H9 (cell line): ENCODE results near the gene GALNT16. TPM values are rescaled to one million over a fixed set of nuclear protein-coding genes. Genes with fewer than 3 reads are reported as not detected.
A peak's percentile ranks its signal among the peaks of the same experiment; 100 is the strongest.

ENCODE experiments used
- DNase-seq: peaks from one replicate; pipeline ENCODE4 v3.0.0-alpha.2; 2017
- H2AFZ ChIP-seq: one replicate; pipeline ENCODE4 v1.6.1; 2013; ENCODE audit warnings: mild to moderate bottlenecking, low read length, control low read depth, moderate library complexity
- H2AK5ac ChIP-seq: 2 replicates; pipeline ENCODE4 v1.6.1; 2013; ENCODE audit warnings: low read length, control low read depth, mixed read lengths; ENCODE audit not compliant: insufficient read length
- H2BK120ac ChIP-seq: one replicate; pipeline ENCODE4 v1.6.1; 2013; ENCODE audit warnings: low read depth, mild to moderate bottlenecking, low read length, control low read depth, inconsistent platforms; ENCODE audit not compliant: poor library complexity, severe bottlenecking
- H2BK12ac ChIP-seq: 2 replicates; pipeline ENCODE4 v1.6.1; 2013; ENCODE audit warnings: low read length, control low read depth, mixed read lengths, low read depth; ENCODE audit not compliant: insufficient read length
- H2BK15ac ChIP-seq: 2 replicates; pipeline ENCODE4 v1.6.1; 2013; ENCODE audit warnings: low read depth, low read length, control low read depth
- H2BK20ac ChIP-seq: one replicate; pipeline ENCODE4 v1.6.1; 2013; ENCODE audit warnings: low read depth, mild to moderate bottlenecking, low read length, control low read depth, inconsistent platforms; ENCODE audit not compliant: poor library complexity, severe bottlenecking
- H2BK5ac ChIP-seq: 2 replicates; pipeline ENCODE4 v1.6.1; 2013; ENCODE audit warnings: low read length, control low read depth, mixed read lengths; ENCODE audit not compliant: insufficient read length
- H3K14ac ChIP-seq: 2 replicates; pipeline ENCODE4 v1.6.1; 2013; ENCODE audit warnings: low read length, control low read depth; ENCODE audit not compliant: insufficient read depth
- H3K18ac ChIP-seq: 2 replicates; pipeline ENCODE4 v1.6.1; 2013; ENCODE audit warnings: low read depth, mild to moderate bottlenecking, mixed read lengths, low read length, control low read depth; ENCODE audit not compliant: insufficient read length
- H3K23ac ChIP-seq: 2 replicates; pipeline ENCODE4 v1.6.1; 2013; ENCODE audit warnings: low read length, control low read depth, mixed read lengths, low read depth; ENCODE audit not compliant: insufficient read length
- H3K23me2 ChIP-seq: 2 replicates; pipeline ENCODE4 v1.6.1; 2013; ENCODE audit warnings: low read depth, mild to moderate bottlenecking, mixed read lengths, low read length, control low read depth; ENCODE audit not compliant: insufficient read length, poor library complexity, severe bottlenecking
- H3K27ac ChIP-seq: 2 replicates; pipeline ENCODE4 v1.5.1; 2013; ENCODE audit warnings: low read length, control low read depth, mixed read lengths, low read depth; ENCODE audit not compliant: insufficient read length
- H3K27me3 ChIP-seq: 2 replicates; pipeline ENCODE4 v1.6.1; 2013; ENCODE audit warnings: low read length, control low read depth, inconsistent platforms; ENCODE audit not compliant: insufficient read depth
- H3K4ac ChIP-seq: 2 replicates; pipeline ENCODE4 v1.6.1; 2013; ENCODE audit warnings: low read depth, mild to moderate bottlenecking, control low read depth, inconsistent platforms, low read length, moderate library complexity
- H3K4me1 ChIP-seq: 2 replicates; pipeline ENCODE4 v1.6.1; 2013; ENCODE audit warnings: low read length, control low read depth, inconsistent platforms; ENCODE audit not compliant: insufficient read depth
- H3K4me2 ChIP-seq: 2 replicates; pipeline ENCODE4 v1.6.1; 2013; ENCODE audit warnings: low read length, control low read depth, mixed read lengths; ENCODE audit not compliant: insufficient read length, insufficient read depth
- H3K56ac ChIP-seq: 2 replicates; pipeline ENCODE4 v1.6.1; 2013; ENCODE audit warnings: low read depth, mild to moderate bottlenecking, mixed read lengths, low read length, control low read depth; ENCODE audit not compliant: insufficient read length
- H3K79me1 ChIP-seq: 2 replicates; pipeline ENCODE4 v1.6.1; 2013; ENCODE audit warnings: low read depth, mild to moderate bottlenecking, moderate library complexity, low read length, control low read depth, inconsistent platforms; ENCODE audit not compliant: insufficient read depth, poor library complexity, severe bottlenecking
- H3K79me2 ChIP-seq: 2 replicates; pipeline ENCODE4 v1.6.1; 2013; ENCODE audit warnings: low read length, control low read depth, inconsistent platforms; ENCODE audit not compliant: insufficient read depth
- H3K9ac ChIP-seq: 2 replicates; pipeline ENCODE4 v1.6.1; 2013; ENCODE audit warnings: low read length, control low read depth, mixed read lengths; ENCODE audit not compliant: insufficient read length; ENCODE audit errors: extremely low read depth
- H3K9me3 ChIP-seq: one replicate; pipeline ENCODE4 v1.6.1; 2013; ENCODE audit warnings: low read depth, low read length, inconsistent platforms; ENCODE audit not compliant: control insufficient read depth
- H3T11ph ChIP-seq: one replicate; pipeline ENCODE4 v1.6.1; 2013; ENCODE audit warnings: mild to moderate bottlenecking, low read length, control low read depth, inconsistent platforms
- H4K20me1 ChIP-seq: one replicate; pipeline ENCODE4 v1.6.1; 2013; ENCODE audit not compliant: control insufficient read depth, insufficient read length, insufficient read depth
- H4K5ac ChIP-seq: 2 replicates; pipeline ENCODE4 v1.6.1; 2013; ENCODE audit warnings: low read depth, mild to moderate bottlenecking, mixed read lengths, low read length, control low read depth; ENCODE audit not compliant: insufficient read length
- H4K8ac ChIP-seq: replicated peaks from 2 replicates; pipeline ENCODE4 v1.6.1; 2013; ENCODE audit warnings: low read length, control low read depth, mixed read lengths, low read depth; ENCODE audit not compliant: insufficient read length
- H4K91ac ChIP-seq: 2 replicates; pipeline ENCODE4 v1.6.1; 2013; ENCODE audit warnings: low read depth, mild to moderate bottlenecking, moderate library complexity, mixed read lengths, low read length, control low read depth; ENCODE audit not compliant: insufficient read length
- H3K27ac Mint-ChIP-seq, 3 experiments: 2 replicates in 2 of 3; 3 replicates in 1 of 3; pipeline ENCODE4 v1.8.0; 2020 to 2021; ENCODE audit warnings: mixed read lengths in 3 of 3, mild to moderate bottlenecking in 1 of 3, moderate library complexity in 1 of 3
- H3K27me3 Mint-ChIP-seq: 2 replicates; pipeline ENCODE4 v1.8.0; 2021; ENCODE audit warnings: low read depth, mild to moderate bottlenecking, moderate library complexity, mixed read lengths
- H3K36me3 Mint-ChIP-seq, 3 experiments: 2 replicates in 2 of 3; 3 replicates in 1 of 3; pipeline ENCODE4 v1.8.0; 2020 to 2021; ENCODE audit warnings: low read depth in 3 of 3, mixed read lengths in 3 of 3; ENCODE audit not compliant: insufficient read depth in 1 of 3
- H3K4me1 Mint-ChIP-seq, 2 experiments: 2 replicates each; pipeline ENCODE4 v1.8.0; 2020; ENCODE audit warnings: mixed read lengths in 2 of 2
- H3K4me3 Mint-ChIP-seq, 2 experiments: 2 replicates in 1 of 2; 3 replicates in 1 of 2; pipeline ENCODE4 v1.8.0; 2020 to 2021; ENCODE audit warnings: mild to moderate bottlenecking in 2 of 2, mixed read lengths in 2 of 2, moderate library complexity in 1 of 2
- H3K9me3 Mint-ChIP-seq, 2 experiments: 2 replicates in 1 of 2; 3 replicates in 1 of 2; pipeline ENCODE4 v1.8.0; 2020; ENCODE audit warnings: mild to moderate bottlenecking in 2 of 2, mixed read lengths in 2 of 2, moderate library complexity in 1 of 2
- CTCF ChIP-seq: fragments of 200-600 bp; sonication (generic); conservative IDR thresholded peaks from 3 replicates; pipeline ENCODE4 v1.8.0; 2021; ENCODE audit warnings: antibody characterized with exemption, mild to moderate bottlenecking
- WGBS: extraction: QIAGEN DNeasy Blood & Tissue Kit; methylation state at CpG from one replicate; pipeline ENCODE4 v1.1.7; 2013; ENCODE audit warnings: missing lambda C conversion rate, low lambda C conversion rate, mixed read lengths; ENCODE audit not compliant: insufficient read length; ENCODE audit errors: extremely low coverage; 5-methylcytosine and 5-hydroxymethylcytosine counted together
- total RNA-seq: library from RNA; stranded (reverse); gene quantifications from 2 replicates; pipeline ENCODE4 v1.2.1, GENCODE V29; 2021

Gene GALNT16
- total RNA-seq, 1 experiment from 2014 or later: 2.3 TPM

GRCh38 chr14:69323266-69323998, 63.5 kb downstream of the GALNT16 start:
- Histone ChIP-seq H3K27me3 (no peaks in the 10 kb centered on the region), H4K20me1 (no peaks in the 10 kb centered on the region), H3T11ph (no peak overlapping the region), H2BK20ac (no peak overlapping the region), H3K18ac (no peak overlapping the region), H3K79me1 (no peaks in the 10 kb centered on the region), H3K4me2 (no peak overlapping the region), H2AFZ (no peak overlapping the region), H2BK15ac (no peak overlapping the region), H3K23ac (no peak overlapping the region), H2BK120ac (no peak overlapping the region), H3K56ac (no peak overlapping the region), H3K23me2 (no peaks in the 10 kb centered on the region), H3K4ac (no peak overlapping the region), H2BK12ac (no peak overlapping the region), H2AK5ac (no peak overlapping the region), H4K91ac (no peak overlapping the region), H3K9me3 (no peaks in the 10 kb centered on the region), H4K8ac (no peak overlapping the region), H3K9ac (no peak overlapping the region), H3K4me1 (peaks cover 4% of the 10 kb centered on the region; the same call in 1 of the 2 replicates), H3K79me2 (no peaks in the 10 kb centered on the region), H2BK5ac (no peak overlapping the region), H3K27ac (no peak overlapping the region), H4K5ac (no peak overlapping the region), H3K14ac (no peak overlapping the region)
- Mint-ChIP-seq H3K4me3 (0 out of 5 replicates have a peak overlapping the region, but pooled peaks of 1 of the 2 experiments have one; percentile 26), H3K36me3 (no peaks in the 10 kb centered on the region; a peak in 2 of 7 replicates), H3K9me3 (no peaks in the 10 kb centered on the region), H3K27me3 (no peaks in the 10 kb centered on the region), H3K27ac (peak overlapping the region in 2 of 3 experiments; percentile 90 to 91; a peak in 4 of 7 replicates), H3K4me1 (peaks cover 11 to 19% of the 10 kb centered on the region in 2 experiments)
- TF ChIP-seq CTCF: no peak
- DNase-seq: no peak
- WGBS: no CpG with 5 or more reads among the region's 11 CpGs
